HepG2 (cell line): ENCODE data around the gene THOC6. TPM values are rescaled to one million over a fixed set of nuclear protein-coding genes. Genes with fewer than 3 reads are reported as not detected.

Source experiments
- DR1 ChIP-seq: sonication (generic); formaldehyde crosslinking; IDR thresholded peaks from 2 replicates; pipeline ENCODE4 v1.8.0; 2021; ENCODE audit warnings: mild to moderate bottlenecking, missing genetic modification reagents, inconsistent platforms
- ELF1 ChIP-seq: sonication (generic); formaldehyde crosslinking; IDR thresholded peaks from 2 replicates; pipeline ENCODE4 v1.4.0; 2020; ENCODE audit warnings: missing genetic modification reagents
- HOXA9 ChIP-seq: sonication (generic); formaldehyde crosslinking; IDR thresholded peaks from 2 replicates; pipeline ENCODE4 v1.8.1; 2022; ENCODE audit warnings: missing genetic modification reagents, mild to moderate bottlenecking, moderate library complexity, borderline replicate concordance
- MEIS1 ChIP-seq: sonication (generic); formaldehyde crosslinking; IDR thresholded peaks from 2 replicates; pipeline ENCODE4 v1.9.0; 2021; ENCODE audit warnings: mild to moderate bottlenecking, missing genetic modification reagents, moderate library complexity, borderline replicate concordance
- MTF2 ChIP-seq: sonication (generic); formaldehyde crosslinking; IDR thresholded peaks from 2 replicates; pipeline ENCODE4 v1.5.0; 2020; ENCODE audit warnings: missing genetic modification reagents, borderline replicate concordance
- NKX3-1 ChIP-seq: sonication (generic); formaldehyde crosslinking; IDR thresholded peaks from 2 replicates; pipeline ENCODE4 v1.5.0; 2020; ENCODE audit warnings: missing genetic modification reagents
- POLR2G ChIP-seq: fragments of 200-400 bp; formaldehyde crosslinking; IDR thresholded peaks from 2 replicates; pipeline ENCODE4 v1.6.1; 2018; ENCODE audit warnings: mild to moderate bottlenecking, low read depth, low read length, moderate library complexity
- SATB2 ChIP-seq: sonication (generic); formaldehyde crosslinking; IDR thresholded peaks from 2 replicates; pipeline ENCODE4 v1.5.0; 2020; ENCODE audit warnings: missing genetic modification reagents
- SIN3B ChIP-seq: fragments of 150-350 bp; IDR thresholded peaks from 2 replicates; pipeline ENCODE4 v1.6.1; 2014; ENCODE audit warnings: low read length
- SMAD1 ChIP-seq: sonication (generic); formaldehyde crosslinking; IDR thresholded peaks from 2 replicates; pipeline ENCODE4 v1.4.0; 2020; ENCODE audit warnings: missing genetic modification reagents, low read depth, mild to moderate bottlenecking, borderline replicate concordance
- SP1 ChIP-seq, 2 experiments: fragments of 450-650 bp in 1 of 2; sonication (generic) in 1 of 2; formaldehyde crosslinking in 1 of 2; IDR thresholded peaks; 2 replicates each; pipeline versions ENCODE4 v1.4.0 to v1.6.1; 2016 to 2020; ENCODE audit warnings: missing genetic modification reagents in 1 of 2
- TBP ChIP-seq: sonication (generic); formaldehyde crosslinking; IDR thresholded peaks from 2 replicates; pipeline ENCODE4 v1.5.0; 2020; ENCODE audit warnings: missing genetic modification reagents
- THAP11 ChIP-seq: IDR thresholded peaks from 2 replicates; pipeline ENCODE4 v1.6.1; 2016; ENCODE audit warnings: missing biosample characterization, missing genetic modification reagents
- ZFP36 ChIP-seq: fragments of 150-350 bp; IDR thresholded peaks from 2 replicates; pipeline ENCODE4 v1.6.1; 2018; ENCODE audit warnings: borderline replicate concordance, low read length, low read depth; ENCODE audit not compliant: partially characterized antibody
- ZNF251 ChIP-seq: sonication (generic); formaldehyde crosslinking; IDR thresholded peaks from 2 replicates; pipeline ENCODE4 v1.9.0; 2021; ENCODE audit warnings: mild to moderate bottlenecking, missing genetic modification reagents
- ZNF615 ChIP-seq: sonication (generic); formaldehyde crosslinking; IDR thresholded peaks from 2 replicates; pipeline ENCODE4 v1.5.0; 2020; ENCODE audit warnings: mild to moderate bottlenecking, missing genetic modification reagents, borderline replicate concordance
- ZNF713 ChIP-seq: sonication (generic); formaldehyde crosslinking; IDR thresholded peaks from 2 replicates; pipeline ENCODE4 v1.4.0; 2020; ENCODE audit warnings: mild to moderate bottlenecking, missing genetic modification reagents
- ZNF839 ChIP-seq: sonication (generic); formaldehyde crosslinking; IDR thresholded peaks from 2 replicates; pipeline ENCODE4 v1.4.0; 2020; ENCODE audit warnings: missing genetic modification reagents, mild to moderate bottlenecking, borderline replicate concordance
- polyA plus RNA-seq, 8 experiments: library from polyadenylated mRNA; depleted of rRNA in 3 of 8; stranded (reverse) in 7 of 8; unstranded in 1 of 8; fragments of >200 nt; fragmentation: Illumina TruSeq in 4 of 8; extraction: Trizol in 4 of 8; gene quantifications; 2 replicates each; pipeline versions ENCODE4 v1.2.1 to v1.2.3, GENCODE V29; 2011 to 2016; ENCODE audit warnings: low read depth in 4 of 8, missing spikeins in 1 of 8, mixed read lengths in 1 of 8; ENCODE audit not compliant: insufficient read depth in 1 of 8
- total RNA-seq, 5 experiments: library from RNA; depleted of rRNA; stranded (reverse); fragments of >200 nt; fragmentation: Illumina TruSeq; extraction: Trizol; gene quantifications; 2 replicates each; pipeline ENCODE4 v1.2.3, GENCODE V29; 2016; ENCODE audit warnings: low read depth in 1 of 5
- TF ChIP-seq, protein P1 (sequence below): sonication (generic); formaldehyde crosslinking; IDR thresholded peaks from 2 replicates; pipeline ENCODE4 v1.8.1; 2023; ENCODE audit warnings: mild to moderate bottlenecking, moderate library complexity, missing genetic modification reagents
- TF ChIP-seq, protein P2 (sequence below): IDR thresholded peaks from 2 replicates; pipeline ENCODE4 v1.6.1; 2018; ENCODE audit warnings: missing genetic modification reagents
- TF ChIP-seq, protein P3 (sequence below): sonication (generic); formaldehyde crosslinking; IDR thresholded peaks from 2 replicates; pipeline ENCODE4 v1.5.1; 2020; ENCODE audit warnings: missing genetic modification reagents, mild to moderate bottlenecking, borderline replicate concordance
- TF ChIP-seq, protein P4 (sequence below): sonication (generic); formaldehyde crosslinking; IDR thresholded peaks from 2 replicates; pipeline ENCODE4 v1.5.0; 2020; ENCODE audit warnings: mild to moderate bottlenecking, missing genetic modification reagents, moderate library complexity
- TF ChIP-seq, protein P5 (sequence below): sonication (generic); formaldehyde crosslinking; conservative IDR thresholded peaks from 2 replicates; pipeline ENCODE4 v1.4.0; 2020; ENCODE audit warnings: missing genetic modification reagents

The THOC6 gene
- total and polyA plus RNA-seq, 2 of the 13 experiments (the other 11 are each of a cell fraction or from before 2014, with no cell fraction given) = 32.1 to 37.0 TPM

DNA sequence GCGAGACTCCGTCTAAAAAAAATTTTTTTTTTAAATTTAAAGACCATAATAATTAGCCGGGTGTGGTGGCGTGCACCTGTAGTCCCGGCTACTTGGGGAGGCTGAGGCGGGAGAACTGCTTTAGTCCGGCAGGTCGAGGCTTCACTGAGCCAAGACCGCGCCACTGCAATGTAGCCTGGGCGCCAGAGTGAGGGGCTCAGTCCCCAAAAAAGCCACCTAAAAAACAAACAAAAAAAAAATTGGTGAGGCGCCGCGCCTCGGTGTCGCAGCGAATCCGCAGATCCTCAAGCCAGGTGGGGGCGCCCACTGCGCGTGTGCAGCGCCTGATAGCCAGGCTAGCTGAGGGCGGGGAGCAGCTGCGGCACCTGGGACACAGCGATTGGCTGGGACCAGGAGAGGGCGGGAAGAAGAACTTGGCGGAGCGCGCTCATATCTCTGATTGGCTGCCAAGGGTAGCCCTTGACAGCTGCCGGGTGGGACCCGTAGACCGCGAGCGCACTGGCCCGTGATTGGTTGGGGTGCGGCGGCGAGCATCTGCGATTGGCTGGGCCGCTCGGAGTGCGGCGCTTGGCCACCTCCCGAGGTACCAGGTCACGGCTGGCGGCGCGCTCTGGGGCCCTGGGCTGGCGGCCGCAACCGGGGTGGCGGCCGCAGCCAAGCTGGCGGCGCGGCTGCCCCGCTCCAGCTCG lies 20.1 kb upstream of the THOC6 start (continued):
- TF ChIP-seq ZFP36 = no peak
- TF ChIP-seq SIN3B = no peak
- TF ChIP-seq NKX3-1 (CRISPR knock-in tag) = no peak
- TF ChIP-seq ZNF839 (CRISPR knock-in tag) = no peak
- no peak for TF ChIP-seq ZNF713 (CRISPR knock-in tag)
- no peak for TF ChIP-seq TBP (CRISPR knock-in tag)
- TF ChIP-seq ZNF251 (CRISPR knock-in tag) = no peak
- TF ChIP-seq MEIS1 = peak; percentile 93; the same call in 1 of the 2 replicates
- no peak for TF ChIP-seq SMAD1 (CRISPR knock-in tag)
- TF ChIP-seq ELF1 (CRISPR knock-in tag) = peak; percentile 48; the same call in 1 of the 2 replicates
- TF ChIP-seq, protein P1, sequence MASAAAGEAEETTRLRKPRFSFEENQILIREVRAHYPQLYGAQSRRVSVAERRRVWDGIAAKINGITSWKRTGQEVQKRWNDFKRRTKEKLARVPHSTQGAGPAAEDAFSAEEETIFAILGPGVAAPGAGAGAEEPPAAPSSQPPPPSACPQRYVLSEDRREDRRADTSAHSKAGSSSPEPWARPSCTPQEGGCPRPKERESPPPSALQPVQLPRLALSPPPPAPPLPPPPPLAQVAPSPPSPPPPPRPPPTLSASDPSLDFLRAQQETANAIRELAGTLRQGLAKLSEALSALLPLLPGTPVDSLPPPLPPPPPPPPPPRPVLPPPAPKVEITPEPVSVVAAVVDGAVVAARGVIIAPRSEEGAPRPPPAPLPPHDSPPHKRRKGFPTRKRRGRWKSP = peak; percentile 78; the same call in 1 of the 2 replicates
- TF ChIP-seq THAP11 = peak; percentile 91
- no peak; the same call in 1 of the 2 replicates for TF ChIP-seq DR1
- no peak for TF ChIP-seq ZNF615 (CRISPR knock-in tag)
- TF ChIP-seq POLR2G = peak; percentile 39; the same call in 1 of the 2 replicates
- TF ChIP-seq, protein P2, sequence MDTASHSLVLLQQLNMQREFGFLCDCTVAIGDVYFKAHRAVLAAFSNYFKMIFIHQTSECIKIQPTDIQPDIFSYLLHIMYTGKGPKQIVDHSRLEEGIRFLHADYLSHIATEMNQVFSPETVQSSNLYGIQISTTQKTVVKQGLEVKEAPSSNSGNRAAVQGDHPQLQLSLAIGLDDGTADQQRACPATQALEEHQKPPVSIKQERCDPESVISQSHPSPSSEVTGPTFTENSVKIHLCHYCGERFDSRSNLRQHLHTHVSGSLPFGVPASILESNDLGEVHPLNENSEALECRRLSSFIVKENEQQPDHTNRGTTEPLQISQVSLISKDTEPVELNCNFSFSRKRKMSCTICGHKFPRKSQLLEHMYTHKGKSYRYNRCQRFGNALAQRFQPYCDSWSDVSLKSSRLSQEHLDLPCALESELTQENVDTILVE (CRISPR knock-in tag) = no peak
- no peak for TF ChIP-seq SATB2 (CRISPR knock-in tag)
- TF ChIP-seq, protein P3, sequence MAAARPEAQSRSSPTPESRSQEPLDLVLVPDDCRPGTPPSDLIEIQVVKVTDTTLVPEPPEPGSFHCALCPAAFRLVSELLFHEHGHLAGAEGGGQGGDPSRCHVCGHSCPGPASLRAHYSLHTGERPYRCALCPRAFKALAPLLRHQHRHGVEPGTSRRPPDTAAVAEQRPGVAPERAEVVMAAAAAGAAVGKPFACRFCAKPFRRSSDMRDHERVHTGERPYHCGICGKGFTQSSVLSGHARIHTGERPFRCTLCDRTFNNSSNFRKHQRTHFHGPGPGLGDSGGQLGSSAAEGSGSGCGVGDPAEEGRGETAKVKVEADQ (CRISPR knock-in tag) = no peak
- no peak for TF ChIP-seq SP1 (IDR thresholded peaks at IDR 0.05)
- peak; percentile 85 for TF ChIP-seq SP1 (CRISPR knock-in tag; IDR thresholded peaks at IDR 0.05)
- no peak for TF ChIP-seq MTF2 (CRISPR knock-in tag)
- TF ChIP-seq HOXA9 = no peak
- TF ChIP-seq, protein P4, sequence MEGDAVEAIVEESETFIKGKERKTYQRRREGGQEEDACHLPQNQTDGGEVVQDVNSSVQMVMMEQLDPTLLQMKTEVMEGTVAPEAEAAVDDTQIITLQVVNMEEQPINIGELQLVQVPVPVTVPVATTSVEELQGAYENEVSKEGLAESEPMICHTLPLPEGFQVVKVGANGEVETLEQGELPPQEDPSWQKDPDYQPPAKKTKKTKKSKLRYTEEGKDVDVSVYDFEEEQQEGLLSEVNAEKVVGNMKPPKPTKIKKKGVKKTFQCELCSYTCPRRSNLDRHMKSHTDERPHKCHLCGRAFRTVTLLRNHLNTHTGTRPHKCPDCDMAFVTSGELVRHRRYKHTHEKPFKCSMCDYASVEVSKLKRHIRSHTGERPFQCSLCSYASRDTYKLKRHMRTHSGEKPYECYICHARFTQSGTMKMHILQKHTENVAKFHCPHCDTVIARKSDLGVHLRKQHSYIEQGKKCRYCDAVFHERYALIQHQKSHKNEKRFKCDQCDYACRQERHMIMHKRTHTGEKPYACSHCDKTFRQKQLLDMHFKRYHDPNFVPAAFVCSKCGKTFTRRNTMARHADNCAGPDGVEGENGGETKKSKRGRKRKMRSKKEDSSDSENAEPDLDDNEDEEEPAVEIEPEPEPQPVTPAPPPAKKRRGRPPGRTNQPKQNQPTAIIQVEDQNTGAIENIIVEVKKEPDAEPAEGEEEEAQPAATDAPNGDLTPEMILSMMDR (CRISPR knock-in tag) = peak; percentile 98
- TF ChIP-seq, protein P5, sequence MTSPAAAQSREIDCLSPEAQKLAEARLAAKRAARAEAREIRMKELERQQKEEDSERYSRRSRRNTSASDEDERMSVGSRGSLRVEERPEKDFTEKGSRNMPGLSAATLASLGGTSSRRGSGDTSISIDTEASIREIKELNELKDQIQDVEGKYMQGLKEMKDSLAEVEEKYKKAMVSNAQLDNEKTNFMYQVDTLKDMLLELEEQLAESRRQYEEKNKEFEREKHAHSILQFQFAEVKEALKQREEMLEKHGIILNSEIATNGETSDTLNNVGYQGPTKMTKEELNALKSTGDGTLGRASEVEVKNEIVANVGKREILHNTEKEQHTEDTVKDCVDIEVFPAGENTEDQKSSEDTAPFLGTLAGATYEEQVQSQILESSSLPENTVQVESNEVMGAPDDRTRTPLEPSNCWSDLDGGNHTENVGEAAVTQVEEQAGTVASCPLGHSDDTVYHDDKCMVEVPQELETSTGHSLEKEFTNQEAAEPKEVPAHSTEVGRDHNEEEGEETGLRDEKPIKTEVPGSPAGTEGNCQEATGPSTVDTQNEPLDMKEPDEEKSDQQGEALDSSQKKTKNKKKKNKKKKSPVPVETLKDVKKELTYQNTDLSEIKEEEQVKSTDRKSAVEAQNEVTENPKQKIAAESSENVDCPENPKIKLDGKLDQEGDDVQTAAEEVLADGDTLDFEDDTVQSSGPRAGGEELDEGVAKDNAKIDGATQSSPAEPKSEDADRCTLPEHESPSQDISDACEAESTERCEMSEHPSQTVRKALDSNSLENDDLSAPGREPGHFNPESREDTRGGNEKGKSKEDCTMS (CRISPR knock-in tag) = no peak
